Measurements from ENCODE around the gene TOMM40L.
A peak's percentile ranks its signal among the peaks of the same experiment; 100 is the strongest.

The TOMM40L gene

DNA sequence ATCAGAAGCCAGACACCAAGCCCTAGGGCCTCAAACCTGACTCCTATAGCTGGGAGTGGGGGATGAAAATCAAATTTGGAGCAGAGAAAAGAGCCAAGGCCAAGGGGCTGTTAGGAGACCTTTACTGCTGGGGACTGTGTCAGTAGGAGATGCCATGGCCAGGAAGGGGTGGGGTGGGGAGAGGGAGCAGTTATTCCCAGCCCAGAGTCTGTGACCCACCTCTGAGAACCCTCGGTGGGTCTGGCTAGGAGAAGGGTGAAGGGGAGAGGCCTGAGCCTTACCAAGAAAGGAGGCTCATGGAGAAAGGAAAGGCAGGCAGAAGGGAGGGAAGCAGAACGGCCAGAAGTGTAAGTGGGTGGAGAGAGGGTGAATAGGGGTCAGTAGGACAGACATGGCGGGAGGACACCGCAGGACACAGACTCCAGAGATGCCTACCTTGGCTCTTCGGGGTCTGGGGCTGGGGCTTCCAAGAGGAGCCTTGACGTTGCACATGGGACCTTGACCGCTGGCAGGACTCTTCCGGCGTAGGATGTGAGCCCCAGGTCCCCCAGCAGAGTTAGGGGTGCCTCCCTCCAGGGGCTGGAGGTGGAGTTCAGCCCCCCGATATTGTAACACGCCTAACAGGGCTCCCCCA, 28.2 kb upstream of the TOMM40L start:
- DNase-seq, result no peak

DNA sequence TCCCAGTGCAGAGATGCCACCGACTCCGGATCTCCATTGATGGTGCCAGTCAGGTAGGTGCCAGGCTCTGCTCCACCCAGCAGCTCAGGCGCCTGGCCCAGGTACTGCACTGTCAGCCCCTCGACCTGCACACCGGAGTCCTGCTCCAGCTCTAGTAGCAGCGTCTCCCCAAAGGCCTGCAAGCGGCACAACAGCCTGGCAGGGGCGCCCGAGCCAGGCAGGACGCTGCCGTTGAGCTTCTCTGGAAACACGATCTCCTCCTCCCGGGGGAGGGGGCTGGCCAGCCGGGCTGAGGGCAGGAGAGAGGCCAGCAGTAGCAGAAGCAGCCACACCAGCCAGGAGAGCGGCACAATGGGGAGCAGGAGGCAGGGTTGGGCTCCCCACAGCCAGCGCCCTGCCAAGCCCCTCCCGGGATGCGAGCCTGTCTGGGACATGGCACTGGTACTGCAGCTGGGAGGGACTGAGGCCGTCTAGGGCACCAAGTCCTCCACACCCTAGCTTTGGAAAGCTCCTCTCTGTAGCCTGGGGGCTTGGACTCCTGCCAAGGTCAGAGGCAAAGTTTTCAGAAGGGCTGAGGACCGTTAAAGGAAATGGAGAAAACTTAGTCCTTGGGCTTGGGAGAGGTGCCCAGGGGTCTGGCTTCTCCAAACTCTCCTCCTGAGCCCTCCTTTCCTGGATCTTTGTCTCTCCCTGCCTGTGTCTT, 27.5 kb upstream of the TOMM40L start:
- peak; percentile 37 for DNase-seq

DNA sequence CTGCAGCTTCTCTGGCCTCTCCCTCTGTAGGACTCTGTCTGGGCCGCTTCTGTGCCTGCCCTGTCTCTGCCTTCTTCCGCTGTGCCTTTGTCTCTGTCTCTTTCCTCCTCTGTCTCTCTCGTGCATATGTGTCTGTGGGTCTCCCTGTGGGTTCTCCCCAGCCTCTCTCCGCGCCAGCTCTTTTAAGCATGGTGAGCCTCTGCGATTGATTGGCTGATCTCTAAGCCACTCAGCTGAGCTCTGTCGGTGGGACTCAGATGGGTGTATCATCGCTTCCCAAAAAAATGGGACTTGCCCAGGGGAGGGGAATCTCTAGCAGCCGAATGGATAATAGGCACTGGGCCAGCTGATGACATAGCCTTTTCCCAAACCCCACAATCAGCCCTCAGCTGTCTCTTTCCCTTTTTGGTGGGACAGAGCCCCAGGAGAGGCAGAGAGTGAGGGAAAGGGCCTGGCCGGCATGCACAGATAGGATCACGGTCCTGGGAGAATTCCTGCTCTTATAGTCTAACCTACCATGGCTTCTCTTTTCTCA, 26.9 kb upstream of the TOMM40L start, which contains the start of gene ADAMTS4:
ADAMTS4 (minus strand) TSS at position 158 of the 535 bp plus-strand sequence. CDS start 427 bp downstream, outside the sequence.
- DNase-seq, result peak; percentile 98

DNA sequence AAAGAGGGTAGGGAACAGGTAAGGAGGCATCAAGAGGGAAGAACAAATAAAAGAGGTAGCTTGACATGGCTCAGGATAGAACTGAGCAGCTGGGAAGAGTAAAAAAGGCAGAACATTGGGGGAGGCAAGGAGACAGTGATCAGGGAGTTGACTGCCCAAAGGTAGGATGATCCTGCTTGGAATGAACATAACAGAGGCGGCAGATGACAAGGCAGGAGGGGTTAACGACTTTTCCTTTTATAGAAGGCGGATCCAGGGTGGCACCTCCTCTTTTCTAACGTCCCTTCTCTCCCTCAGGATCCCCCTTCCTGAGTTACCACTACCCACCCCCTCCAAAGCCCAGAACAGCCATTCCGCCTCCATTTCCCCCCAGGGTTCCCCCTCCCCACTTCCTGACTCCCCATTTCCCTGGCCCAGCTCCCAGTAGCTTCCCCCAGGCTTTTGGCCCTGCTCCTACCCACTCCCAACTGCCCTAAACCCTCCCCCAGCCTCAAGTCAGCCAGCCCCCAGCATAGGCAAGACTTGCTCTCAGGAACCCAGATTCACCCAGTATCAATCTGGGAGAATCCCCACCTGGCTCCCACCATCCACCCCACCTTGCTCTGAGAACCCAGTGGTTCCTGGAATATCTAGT, 26.2 kb upstream of the TOMM40L start:
- peak; percentile 23 for DNase-seq

DNA sequence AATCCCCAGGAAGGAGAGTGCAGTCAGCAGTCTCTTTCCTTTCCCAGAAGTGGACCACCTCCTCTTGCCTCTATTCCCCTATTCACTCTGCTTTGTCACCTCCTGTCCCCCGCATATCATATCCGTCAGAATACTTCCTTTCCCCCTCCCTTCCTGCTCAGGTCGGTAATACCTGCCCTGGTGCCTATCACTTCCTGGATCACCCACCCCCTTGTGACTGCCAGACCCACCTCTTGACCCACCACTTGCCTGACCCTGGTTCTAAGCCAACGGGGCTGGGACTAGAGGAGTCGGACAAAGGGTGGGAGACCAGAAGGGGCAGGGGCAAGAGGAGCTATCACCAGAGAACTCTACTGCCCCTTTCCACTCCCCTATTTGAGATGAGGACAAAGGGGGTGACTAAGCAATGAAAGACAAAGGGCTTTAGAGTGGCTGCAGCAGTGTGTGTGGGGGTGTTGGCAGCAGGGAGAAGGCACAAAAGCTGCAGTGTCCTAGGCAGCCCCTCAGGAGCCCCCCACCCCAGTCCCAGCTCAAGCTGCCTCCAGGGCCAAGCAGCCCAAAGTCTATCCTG, 25.4 kb upstream of the TOMM40L start:
- DNase-seq, result no peak

DNA sequence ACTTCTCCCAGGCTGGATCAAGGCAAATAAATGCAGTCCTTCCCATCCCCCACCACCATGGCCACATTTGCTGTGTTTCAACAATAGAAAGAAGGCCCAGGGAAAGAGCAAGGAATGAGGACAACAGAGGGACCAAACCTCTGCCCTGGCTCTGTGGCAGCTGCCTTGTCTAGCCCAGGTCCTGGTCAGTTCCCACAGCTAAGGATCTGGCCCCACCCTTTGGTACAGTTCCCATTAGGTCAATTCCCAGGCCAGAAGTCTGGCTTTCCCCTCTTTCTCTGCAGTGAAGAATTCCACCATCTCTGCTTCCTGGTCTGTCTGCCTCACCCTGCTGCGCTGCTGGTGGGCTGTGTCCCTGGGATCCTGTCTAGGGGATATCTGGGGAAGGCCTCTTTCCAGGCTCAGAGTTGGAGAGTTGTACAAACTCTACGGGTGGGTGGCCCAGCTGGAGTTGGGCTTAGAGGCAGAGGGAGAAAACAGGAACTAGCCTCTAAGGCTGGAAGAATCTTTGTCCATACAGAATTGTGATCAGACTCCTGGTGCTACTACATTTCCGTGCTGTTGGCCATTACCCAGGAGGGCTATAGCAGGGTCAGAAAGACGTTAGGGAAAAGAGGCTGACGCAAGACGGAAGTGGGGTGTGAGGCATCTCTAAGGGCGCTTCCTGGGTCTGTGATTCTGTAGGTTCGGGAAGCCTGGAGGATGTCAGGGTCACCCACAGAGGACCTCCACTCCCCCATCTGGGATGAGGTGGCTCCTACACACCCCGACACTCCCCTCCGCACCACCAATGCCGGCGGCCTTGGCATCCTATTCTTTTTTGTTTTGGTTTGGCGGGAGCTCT, 24.6 kb upstream of the TOMM40L start:
- peak; percentile 72 for DNase-seq

DNA sequence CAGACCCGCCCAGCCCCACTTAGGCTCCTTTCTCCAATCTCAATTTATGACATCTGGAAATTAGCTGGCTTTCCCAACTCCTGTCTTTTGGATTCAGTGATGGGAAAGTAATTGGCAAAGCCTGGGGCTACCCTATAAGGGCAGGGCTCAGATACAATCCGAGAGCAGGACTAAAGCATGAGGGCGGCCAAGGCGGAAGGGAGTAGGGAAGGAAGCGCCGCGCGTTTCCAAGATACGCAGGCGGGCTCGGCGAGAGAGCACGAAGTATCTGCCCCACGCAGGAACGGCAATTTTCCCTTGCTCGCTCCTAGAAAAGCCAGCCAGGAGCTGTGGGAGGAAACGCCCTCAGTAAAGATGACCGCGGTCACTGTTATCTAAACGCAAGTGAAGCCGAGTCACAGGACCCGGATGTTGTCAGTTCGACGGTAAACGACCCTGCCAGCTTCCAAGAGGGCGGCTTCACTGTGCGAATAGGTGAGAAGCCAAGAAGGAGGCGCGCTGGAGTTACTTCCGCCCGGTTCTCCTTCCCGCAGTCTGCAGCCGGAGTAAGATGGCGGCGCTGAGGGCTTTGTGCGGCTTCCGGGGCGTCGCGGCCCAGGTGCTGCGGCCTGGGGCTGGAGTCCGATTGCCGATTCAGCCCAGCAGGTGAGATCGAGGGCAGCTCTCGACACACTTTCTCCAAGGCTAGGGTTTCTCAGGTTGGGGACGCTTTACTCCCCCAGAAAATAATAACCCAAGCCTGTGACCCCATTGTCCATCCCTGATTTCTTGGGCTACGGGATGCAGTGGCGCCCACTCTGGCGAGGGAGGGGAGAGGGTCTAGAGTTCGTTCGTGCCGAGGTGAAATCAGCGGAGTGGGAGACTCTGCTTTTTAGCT, 23.8 kb upstream of the TOMM40L start, which contains the start of gene NDUFS2:
NDUFS2 (plus strand) TSS at position 532 of the 877 bp plus-strand sequence; CDS start at position 551, 19 bp downstream.
- DNase-seq, result peak; percentile 99

DNA sequence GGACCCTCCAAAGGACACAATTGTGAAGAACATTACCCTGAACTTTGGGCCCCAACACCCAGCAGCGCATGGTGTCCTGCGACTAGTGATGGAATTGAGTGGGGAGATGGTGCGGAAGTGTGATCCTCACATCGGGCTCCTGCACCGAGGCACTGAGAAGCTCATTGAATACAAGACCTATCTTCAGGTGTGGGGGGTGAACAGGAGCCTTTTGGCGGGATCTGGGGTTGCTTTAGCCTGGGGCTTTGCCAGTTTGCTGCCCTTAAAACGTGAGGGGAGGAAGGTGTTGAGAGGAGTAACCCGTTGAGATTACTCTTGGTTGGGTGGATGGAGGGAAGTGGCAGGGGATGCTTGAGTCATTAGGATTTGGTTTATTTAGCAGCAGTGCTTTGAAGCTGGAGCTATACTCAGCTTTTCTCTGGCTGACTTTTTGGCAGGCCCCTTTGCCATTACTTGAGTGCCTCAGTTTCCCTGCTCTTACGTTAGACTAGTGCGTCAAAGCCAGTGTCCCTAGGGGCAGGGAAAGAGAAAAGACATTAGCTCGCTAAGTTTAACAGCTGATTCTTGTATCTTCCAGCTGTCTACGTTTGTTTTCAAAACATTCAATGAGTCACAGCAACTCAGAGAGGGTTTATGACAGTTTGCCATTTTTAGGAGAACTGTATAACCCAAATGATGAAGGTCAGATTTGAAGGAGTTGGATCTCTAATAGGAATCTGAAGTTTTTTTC, 19.3 kb upstream of the TOMM40L start:
- no peak for DNase-seq

DNA sequence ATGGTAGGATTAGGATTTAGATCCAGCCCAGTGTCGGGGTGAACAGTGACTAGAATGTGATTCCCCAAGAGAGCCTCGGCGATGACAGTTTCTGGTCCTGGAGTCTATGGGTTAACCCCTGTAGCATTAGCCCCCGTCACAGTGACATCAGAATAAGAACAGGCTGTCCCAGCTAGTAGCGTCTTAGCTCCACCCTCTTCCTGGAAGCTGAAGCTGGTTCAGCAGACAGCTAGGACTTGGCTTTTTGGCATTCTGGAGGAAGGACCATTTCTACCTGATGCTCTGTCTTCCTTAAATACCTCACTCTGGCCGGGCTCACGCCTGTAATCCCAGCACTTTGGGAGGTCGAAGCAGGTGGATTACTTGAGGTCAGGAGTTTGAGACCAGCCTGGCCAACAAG, 18.7 kb upstream of the TOMM40L start:
- DNase-seq, result no peak

DNA sequence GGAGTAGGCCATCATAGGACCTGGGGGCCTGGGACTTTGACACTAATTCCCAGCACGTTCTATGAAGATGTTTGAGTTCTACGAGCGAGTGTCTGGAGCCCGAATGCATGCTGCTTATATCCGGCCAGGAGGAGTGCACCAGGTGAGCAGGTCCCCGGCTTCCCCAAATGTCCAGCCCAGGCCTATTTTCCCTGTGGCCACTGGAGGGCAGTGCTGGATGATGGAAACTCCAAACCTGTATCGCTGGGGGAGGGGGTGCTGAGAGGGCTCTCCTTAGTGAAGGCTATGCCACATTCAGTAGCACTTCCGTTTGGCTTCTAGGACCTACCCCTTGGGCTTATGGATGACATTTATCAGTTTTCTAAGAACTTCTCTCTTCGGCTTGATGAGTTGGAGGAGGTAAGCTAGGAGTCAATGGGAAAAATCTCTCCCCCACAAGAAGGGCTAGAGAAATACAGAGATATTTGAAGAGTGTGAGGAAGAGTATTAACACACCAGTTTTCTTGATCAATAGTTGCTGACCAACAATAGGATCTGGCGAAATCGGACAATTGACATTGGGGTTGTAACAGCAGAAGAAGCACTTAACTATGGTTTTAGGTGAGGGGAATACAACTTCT, 16.0 kb upstream of the TOMM40L start:
- peak; percentile 71 for DNase-seq

DNA sequence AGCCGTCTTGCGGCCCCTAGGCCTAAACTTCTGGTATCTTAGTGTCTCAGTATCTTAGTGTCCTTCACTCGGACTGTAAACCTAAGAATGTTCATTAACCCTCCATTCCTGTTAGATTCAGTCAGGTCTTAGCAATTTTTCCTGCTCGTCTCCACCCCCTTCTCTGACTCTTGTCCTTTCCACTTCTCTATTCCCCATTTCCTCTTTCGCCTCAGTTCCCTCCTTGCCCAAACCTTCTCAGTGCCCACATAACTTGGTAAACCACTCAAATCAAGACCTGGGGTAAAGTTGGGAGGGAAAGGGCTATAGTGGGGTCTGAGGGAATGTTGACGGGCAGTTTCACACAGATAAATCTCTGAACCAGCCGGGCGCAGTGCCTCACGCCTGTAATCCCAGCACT, 11.5 kb upstream of the TOMM40L start:
- DNase-seq, result no peak

DNA sequence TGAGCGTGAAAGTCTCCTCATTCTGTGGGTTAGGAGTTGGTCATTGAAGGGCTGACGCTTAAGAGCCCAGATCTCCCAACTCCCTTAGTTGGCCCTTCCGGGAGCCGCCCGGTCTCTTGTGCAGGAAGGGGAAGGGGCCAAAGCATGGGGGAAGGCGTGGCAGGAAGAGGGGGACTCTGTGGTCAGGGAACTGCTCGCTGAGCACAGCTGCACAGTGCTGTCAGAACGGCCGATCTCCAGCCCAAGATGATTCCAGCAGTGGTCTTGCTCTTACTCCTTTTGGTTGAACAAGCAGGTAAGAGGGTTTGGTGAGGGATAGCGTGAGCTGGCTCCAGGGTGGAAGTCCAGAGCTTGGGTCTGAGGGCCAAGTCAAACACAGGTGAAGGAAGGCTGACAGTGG, 10.8 kb upstream of the TOMM40L start, which contains the start of gene FCER1G:
FCER1G (plus strand) TSS at position 220 of the 400 bp plus-strand sequence; CDS start at position 247, 27 bp downstream.
- no peak for DNase-seq

DNA sequence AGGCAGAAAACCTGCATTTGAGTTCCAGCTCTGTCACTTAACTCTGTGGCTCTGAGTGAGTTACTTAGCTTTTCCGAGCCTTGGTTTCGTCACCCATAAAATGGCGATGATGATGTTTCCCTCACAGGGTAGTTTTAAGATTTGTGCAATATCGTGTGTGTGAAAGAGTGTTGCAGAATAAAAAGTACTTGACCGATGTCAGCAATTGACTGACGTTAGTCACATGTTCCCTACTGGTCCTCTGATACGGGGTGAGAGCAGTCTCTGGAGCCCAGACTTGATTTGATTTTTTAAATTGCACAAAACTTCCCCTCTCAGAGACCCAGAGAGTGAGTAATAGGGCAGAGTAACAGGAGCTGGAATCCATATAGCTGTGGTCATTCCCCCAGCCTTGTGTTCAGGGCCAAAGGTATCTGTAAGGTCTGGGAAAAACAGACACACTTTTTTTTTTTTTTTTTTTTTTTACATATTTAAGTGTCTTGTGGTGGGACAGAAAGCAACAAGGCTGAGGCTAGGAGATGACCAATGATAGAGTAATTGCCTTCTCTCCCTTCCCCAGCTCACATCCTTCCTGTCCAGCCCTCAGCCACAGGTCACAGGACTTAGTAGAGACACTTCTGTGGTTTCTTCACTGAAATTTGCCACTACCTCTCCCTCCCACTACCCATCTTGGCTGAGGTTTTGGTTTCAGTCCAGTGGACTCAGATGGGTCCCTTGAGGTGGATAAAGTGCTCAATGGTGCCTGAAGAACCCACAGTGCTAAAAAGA, 8.7 kb upstream of the TOMM40L start:
- peak; percentile 70 for DNase-seq

DNA sequence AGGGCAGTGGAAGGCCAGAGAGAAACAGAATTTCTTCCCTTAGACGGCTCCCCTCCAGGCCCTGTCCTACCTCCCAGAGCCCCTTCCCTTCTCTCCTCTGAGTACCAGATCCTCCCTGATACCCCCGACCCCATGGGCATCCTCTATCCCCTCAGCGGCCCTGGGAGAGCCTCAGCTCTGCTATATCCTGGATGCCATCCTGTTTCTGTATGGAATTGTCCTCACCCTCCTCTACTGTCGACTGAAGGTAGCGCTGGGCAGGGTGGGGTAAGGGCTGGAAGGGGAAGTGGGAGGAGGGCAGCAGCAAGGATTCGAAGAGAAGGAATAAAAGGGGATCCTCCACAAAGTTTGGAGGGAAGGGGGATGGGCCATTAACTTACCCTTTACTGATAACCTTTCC, 8.0 kb upstream of the TOMM40L start:
- DNase-seq, result no peak

DNA sequence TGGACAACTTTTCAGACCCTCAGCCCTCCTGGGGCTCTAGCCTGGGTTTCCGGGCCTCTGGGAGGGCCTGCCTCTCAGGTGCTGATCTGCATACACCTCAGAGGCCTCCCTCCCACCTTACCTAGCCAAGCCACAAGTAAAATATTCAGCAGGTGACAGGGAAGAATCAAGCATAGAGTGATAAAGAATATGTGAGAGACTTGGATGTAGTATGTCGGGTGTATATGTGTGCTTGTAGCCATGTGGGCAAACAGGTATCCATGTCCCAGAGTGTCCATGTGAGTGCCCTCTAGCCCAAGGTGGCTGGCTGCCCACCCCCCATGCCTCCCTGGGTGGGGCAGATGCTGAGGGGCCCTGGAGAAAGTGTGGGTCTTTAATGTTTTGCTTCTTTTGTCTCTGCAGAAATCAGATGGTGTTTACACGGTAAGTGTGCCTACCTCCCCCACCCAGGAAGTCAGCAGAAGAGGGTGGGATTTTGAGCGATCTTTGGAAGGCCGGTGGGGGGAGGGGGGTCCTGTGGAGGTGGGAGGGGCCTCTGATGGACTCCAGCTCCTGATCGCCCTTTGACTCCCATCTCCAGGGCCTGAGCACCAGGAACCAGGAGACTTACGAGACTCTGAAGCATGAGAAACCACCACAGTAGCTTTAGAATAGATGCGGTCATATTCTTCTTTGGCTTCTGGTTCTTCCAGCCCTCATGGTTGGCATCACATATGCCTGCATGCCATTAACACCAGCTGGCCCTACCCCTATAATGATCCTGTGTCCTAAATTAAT, 7.4 kb upstream of the TOMM40L start:
- no peak for DNase-seq

DNA sequence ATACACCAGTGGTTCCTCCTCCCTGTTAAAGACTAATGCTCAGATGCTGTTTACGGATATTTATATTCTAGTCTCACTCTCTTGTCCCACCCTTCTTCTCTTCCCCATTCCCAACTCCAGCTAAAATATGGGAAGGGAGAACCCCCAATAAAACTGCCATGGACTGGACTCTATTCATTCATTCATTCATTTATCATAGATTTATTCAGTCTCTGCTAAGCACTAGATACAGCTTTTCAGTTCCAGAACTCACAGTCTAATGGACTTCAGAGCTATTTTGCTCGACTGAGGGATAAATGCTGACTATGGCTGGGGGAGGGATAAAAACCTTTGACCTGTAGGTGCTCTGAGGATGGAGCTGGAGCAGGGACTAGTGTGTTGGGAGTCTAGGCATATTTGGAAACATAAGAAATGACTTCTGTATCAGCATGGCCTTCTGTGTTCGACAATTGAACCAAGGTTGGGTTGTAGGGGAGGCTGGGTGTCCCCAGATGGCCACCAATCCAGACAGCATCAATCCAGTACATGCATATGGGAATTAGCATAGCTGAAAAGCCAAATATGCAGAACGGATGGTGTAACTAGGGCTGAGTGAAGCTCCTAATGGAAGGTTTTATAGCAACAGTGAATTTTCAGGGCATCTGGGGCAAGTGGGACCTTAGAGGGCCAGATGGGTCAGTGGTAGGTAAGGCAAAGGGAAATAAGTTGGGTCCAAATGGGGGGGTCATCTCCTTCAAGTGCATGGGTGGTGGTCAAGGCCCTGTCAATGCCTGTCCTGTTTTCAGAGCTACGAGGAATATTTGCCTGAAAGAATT, 6.6 kb upstream of the TOMM40L start:
- no peak for DNase-seq

DNA sequence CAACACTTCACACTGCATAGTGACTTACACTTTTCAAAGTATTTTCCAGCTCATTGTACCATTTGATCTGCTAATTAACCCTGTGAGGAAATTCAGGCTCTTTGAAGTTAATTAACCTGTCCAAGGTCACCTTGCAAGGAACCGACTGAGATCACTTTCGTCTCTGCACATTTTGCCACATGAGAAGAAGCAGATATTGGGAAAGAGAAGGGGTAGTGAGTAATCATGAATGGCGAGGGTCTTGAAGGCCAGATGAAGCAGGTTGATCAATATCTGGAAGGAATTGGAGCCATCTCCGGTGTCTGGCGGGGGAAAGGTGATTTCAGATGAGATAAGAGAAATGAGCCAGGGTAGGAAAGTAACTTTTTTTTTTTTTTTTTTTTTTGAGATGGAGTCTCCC, 5.9 kb upstream of the TOMM40L start:
- no peak for DNase-seq
